HG02763 (cell line): ENCODE results near the gene SCPEP1.
A peak's percentile ranks its signal among the peaks of the same experiment; 100 is the strongest.

Source experiments
- ATAC-seq: cut with Tn5 transposase; IDR thresholded peaks from one replicate; pipeline ENCODE4 v1.9.1; 2021; ENCODE audit warnings: mild to moderate bottlenecking, moderate library complexity; ENCODE audit not compliant: unreplicated experiment

The SCPEP1 gene

GRCh38 chr17:56997313-56997712 lies 19.4 kb downstream of the SCPEP1 start:
- ATAC-seq, result no peak

DNA sequence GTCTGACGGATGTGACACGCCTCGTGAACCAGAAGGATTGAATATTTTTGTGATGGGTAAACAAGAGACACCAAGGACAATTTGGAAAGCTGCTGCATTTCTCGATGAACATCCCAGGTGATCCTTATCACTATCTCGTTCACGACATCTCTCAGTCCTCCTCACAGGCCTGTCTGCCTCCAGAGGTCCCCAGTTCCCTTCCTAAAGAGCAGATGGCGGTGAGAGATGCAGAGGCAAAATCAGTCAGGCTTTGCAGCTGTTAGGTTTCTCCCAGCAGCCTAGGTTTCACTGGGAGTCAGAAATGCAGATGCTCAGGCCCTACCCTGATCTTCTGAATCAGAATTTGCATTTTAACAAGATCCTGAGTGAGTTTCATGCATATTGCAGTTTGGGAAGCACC lies 23.6 kb downstream of the SCPEP1 start:
- no peak for ATAC-seq

GRCh38 chr17:57002904-57003303 lies 25.0 kb downstream of the SCPEP1 start:
- no peak for ATAC-seq

DNA sequence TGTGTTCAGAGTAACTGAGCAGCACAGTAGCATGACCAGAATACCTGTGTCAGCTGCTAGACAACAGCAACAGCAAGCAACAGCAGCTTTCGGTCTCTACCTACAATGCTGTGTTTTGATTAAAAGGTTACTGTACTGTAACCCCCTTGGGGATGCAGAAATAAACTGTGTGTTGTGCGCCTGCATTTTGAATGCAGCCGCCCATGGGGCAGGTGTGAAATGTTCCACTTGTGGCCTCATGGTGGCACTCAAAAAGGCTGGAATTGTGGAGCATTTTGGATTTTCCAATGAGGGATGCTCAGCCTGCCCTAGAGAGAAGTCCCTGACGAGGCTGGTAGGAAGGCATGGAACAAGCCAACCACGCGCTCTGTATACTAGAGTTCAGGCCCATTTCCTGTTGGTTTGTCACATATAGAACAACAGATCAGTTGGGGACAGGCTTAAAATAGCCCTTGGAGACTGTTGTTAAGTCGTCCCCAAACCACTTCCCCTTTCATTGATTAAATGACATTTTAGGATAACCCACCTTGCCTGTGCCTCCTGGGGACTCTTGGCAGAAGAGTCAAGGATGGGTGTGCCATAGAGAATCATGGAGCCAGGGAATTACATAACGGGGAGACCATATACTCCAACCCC lies 27.1 kb downstream of the SCPEP1 start:
- peak; percentile 69 for ATAC-seq

- no peak for ATAC-seq
These were observed 28.1 kb downstream of the SCPEP1 start for GRCh38 chr17:57006040-57006439.

DNA sequence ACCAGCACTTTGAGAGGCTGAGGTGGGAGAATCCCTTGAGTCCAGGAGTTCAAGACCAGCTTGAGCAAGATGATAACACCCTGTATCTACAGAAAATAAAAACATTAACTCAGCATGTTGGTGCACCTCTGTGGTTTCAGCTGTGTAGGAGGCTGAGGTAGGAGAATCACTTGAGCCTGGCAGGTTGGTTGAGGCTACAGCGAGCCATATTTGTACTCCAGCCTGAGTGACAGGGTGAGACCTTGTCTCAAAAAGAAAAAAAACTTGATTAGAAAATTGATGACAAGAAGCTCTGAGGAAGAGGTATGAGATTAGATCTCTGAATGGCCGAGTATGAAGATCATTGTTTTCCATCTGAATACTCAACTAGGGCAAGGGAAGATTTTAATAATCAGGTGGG lies 31.0 kb downstream of the SCPEP1 start:
- ATAC-seq, result no peak

DNA sequence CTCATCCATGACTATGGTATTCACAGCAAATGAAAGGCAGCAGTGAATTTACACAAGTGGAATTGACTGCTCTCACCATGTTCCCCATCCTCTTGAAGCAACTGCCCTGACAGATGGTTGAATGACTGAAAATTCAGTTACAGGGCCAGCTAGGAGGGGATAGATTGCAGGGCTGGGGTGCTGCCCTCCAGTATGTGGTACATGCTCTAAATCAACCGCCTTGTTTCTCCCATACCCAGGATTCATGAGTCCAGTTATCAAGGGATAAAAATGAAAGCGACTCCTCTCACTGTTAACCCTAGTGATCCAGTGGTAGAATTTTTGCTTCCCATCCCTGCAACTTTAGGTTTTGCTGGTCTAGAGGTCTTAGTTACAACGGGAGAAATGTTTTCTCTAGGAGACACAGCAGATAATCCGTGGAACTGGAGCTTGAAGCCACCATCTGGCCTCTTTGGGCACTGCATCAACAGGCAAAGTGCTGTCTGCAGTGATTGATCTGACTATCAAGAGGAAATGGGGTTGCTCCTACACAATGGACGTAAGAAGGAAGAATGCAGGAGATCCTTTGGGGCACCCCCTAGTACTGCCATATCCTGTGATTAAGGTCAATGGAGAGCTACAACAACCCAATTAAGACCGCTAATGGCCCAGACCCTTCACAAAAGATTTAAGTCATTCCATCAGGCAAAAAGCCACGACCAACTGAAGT lies 32.0 kb downstream of the SCPEP1 start:
- ATAC-seq, result no peak

GRCh38 chr17:57010487-57010886 lies 32.6 kb downstream of the SCPEP1 start:
- no peak for ATAC-seq

DNA sequence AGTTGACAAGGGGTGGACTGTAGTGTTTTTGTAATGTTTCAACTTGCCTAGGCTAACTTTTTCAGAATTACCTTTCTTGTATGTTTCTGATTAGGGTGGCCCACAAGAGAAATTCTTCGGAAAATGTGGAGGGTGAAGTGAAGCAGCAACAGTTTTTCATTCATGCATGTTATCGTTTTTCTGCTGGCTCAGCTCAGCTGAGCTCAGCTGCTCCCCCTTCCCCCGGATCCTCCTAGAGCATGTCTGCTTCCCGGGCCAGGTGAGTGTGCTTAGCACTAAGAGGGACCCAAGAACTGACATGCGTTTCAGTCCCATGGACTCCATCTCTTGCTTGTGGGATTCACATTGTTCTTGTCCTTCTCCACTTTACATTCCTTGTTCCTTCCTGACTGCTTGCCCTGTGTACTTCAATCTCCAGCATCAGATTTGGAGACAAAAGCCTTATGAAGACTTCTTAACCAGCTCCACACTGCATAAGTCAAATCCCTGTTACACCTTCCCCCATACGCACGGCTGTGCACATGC lies 33.6 kb downstream of the SCPEP1 start:
- ATAC-seq, result no peak

DNA sequence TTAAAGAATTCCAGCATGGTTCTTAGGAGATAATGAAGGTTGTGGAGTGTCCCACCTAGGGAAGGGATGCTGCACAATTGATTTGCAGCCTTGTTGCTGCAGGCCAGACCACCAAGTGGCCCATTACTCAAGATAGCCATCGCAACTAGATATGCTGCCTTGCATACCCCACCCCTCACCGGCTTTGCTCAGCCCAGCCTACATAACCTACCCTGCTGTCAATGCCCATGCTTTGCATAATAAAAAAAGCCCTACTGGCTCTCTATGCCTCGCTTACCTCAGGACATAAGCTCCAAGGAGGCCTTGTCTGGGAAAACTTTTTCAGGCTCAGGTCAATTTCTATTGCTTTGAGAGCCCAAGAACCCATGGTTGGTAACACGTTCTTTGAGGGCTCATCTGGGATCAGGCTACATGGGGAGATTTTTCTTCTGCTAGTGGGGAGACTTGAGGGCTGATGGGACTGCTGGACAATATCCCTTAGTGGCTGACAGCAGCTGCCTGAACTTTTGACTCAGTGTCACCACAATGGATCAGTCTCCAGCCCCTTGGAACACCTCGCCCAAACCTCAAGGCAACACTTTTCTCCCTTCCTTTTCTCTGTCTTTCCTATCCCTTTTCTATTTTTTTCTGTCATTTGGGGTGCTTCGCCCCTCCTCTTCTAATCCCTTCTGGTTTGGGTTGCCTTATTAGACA lies 38.3 kb downstream of the SCPEP1 start:
- no peak for ATAC-seq

DNA sequence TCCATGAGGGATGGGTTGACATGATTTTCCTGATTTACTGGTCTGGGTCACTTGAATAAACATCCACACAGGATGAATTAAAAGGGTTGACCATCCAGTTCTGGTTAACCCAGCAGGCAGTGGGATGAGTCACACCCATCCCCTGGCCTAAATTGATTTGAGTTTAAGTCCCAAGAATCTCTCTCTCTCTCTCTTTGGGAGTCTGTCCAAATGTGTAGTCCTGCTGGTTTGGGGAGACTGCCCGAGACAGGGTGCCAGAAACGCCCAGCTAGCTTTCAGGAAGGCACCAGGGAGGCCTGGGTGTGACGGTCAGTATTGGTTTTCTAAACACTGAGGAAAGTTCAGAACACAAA lies 38.8 kb downstream of the SCPEP1 start:
- ATAC-seq, result no peak

- no peak for ATAC-seq
These were observed 39.7 kb downstream of the SCPEP1 start for GRCh38 chr17:57017625-57018024.

- no peak for ATAC-seq
These were observed 42.3 kb downstream of the SCPEP1 start for GRCh38 chr17:57020208-57020607.

DNA sequence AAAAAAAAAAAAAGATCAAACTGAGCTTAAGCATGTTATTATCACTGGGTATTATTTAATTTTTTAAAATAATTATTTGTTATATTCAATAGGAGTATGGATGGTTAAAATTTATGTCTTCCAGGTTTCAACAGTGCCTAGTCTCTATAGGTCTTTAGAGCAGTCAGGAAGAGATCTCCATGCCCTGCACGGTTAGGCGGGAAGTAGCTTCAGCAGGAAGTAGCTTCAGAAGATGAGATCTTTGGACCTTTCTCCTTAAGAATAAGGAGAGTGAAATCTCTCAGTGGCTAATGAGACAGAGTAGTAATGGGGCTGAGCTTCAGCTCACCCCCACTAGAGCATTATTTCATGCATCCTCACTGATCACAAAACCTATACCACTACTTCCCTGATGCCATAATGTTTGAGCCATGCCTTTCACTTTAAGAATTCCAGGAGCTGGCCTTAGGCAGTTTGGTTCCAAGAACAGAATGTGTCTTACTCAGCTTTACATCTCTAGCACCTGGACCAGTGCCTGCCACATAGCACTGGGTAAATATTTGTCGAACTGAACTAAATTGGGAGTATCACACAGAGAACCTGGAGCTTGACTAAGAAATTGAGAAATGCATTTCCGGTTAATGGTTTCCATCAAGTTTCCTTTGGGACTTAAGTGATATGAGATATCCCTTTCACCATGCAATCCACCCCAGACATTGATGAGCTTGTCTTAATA lies 43.5 kb downstream of the SCPEP1 start:
- no peak for ATAC-seq

DNA sequence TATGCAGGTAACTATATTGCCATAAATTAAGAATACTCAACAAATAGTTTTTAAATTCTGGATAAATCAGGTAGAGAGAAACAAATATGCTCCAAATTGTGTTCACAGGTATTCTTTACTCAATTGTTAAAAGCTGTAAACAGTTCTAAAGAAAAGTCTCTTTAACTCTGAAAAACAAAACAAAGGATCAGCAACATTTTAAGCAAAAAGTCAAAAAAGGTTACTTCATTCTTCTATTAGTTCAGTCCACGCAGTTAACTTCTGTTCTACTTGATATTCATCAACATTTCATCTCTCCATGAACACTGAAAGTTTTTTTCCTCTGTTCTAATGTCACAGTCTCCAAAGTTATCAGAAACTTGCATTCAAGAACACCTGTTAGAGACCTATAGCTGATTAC lies 47.9 kb downstream of the SCPEP1 start:
- ATAC-seq, result no peak

GRCh38 chr17:57027852-57028251 lies 49.9 kb downstream of the SCPEP1 start:
- no peak for ATAC-seq

DNA sequence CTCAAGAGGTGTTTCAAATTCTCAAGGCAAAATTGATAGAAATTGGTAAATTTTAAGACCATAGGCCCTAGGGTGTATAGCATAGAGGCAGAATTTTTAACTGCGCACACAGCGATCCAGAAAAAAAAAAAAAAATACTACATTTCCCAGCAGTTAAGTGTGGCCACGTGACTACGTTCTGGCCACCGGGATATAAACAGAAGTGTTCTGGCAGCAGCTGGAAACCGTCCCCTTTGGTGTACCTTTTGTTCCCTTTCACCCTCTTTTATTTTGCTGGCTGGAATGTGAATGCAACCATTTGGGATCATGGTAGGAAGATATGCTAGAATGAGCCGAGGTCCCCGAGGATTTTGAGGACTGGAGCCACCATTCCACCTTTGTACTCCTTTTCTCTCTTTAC lies 54.4 kb downstream of the SCPEP1 start:
- no peak for ATAC-seq

DNA sequence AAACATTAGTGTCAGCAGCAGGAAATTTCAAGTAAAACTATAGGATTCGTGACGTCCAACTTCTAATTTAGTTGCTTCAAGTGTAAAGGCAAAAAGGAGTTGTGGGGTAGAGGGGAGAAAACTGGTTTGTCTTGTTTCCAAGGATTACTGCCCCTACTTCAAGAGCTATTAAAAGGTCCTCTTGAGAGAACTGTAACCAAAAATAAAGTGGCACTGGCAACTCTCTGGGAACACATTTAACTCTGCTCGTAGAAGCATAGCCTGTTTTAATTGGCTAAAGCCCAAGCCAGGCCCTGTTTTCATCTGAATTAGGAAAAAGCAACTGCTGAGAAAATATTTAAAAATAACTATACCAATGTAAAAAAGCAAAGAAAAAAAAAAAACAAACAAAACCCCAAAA lies 55.4 kb downstream of the SCPEP1 start:
- ATAC-seq, result no peak

- no peak for ATAC-seq
These were observed 57.1 kb downstream of the SCPEP1 start for GRCh38 chr17:57034807-57035754.

DNA sequence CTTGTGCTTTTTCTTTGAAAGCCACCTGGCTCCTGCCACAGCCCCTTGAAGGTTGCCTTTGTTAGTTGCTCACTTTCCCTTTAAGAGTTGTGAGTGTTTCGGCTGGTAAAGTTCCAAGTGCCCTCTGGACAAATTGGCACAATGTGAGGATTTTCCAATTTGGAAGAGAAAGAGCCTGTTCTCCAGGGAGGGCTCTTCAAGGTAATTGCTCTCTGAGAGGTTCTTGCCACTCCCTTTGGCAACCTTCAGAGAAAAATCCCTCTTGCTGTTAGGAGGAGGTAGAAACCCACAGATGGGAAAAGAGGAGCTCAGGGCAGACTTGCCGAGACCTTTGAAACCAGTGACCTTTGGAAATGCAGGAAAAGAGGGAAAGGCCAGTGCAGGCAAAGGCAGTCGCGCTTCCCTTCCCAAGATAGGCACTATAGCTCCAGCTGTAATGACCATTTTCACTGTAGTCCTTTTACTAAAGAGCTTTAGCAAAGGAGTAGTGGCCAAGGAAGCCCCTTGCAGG lies 58.1 kb downstream of the SCPEP1 start:
- no peak for ATAC-seq
